ENCODE measurements around the gene MAP7. TPM values are rescaled to one million over a fixed set of nuclear protein-coding genes. Genes with fewer than 3 reads are reported as not detected.

Gene MAP7
- total and polyA plus RNA-seq, 4 donors: 3.2 to 17.5 (median 8.3) TPM

DNA sequence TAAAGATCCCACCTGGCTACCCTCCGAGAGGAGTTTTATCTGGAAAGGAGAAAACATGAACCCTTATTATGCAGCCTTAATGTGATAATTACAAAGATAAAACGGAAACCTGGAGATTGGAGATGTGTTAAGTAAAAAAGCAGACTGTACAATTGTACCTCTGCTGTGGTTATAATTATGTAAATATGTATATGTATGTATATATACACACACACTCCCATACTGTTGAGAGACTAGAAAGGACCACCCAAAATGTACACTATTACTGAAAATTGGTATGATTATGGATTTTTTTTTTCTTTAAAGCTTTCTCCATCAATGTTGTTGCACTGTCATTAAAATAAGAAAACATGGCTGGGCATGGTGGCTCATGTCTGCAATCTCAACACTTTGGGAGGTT is 188.4 kb downstream of the MAP7 start:
- 89% methylated on average over 2 of the region's 2 CpGs for WGBS
- no peak for TF ChIP-seq EGR1 (IDR thresholded peaks at IDR 0.05; ENCODE audit: low read depth in 2 of 2)
- TF ChIP-seq FOXA2 (IDR thresholded peaks at IDR 0.05): no peak
- no peak for TF ChIP-seq GABPA (IDR thresholded peaks at IDR 0.05 in 1 of 2, conservative IDR thresholded peaks at IDR 0.05 in 1 of 2)
- TF ChIP-seq, protein P1, sequence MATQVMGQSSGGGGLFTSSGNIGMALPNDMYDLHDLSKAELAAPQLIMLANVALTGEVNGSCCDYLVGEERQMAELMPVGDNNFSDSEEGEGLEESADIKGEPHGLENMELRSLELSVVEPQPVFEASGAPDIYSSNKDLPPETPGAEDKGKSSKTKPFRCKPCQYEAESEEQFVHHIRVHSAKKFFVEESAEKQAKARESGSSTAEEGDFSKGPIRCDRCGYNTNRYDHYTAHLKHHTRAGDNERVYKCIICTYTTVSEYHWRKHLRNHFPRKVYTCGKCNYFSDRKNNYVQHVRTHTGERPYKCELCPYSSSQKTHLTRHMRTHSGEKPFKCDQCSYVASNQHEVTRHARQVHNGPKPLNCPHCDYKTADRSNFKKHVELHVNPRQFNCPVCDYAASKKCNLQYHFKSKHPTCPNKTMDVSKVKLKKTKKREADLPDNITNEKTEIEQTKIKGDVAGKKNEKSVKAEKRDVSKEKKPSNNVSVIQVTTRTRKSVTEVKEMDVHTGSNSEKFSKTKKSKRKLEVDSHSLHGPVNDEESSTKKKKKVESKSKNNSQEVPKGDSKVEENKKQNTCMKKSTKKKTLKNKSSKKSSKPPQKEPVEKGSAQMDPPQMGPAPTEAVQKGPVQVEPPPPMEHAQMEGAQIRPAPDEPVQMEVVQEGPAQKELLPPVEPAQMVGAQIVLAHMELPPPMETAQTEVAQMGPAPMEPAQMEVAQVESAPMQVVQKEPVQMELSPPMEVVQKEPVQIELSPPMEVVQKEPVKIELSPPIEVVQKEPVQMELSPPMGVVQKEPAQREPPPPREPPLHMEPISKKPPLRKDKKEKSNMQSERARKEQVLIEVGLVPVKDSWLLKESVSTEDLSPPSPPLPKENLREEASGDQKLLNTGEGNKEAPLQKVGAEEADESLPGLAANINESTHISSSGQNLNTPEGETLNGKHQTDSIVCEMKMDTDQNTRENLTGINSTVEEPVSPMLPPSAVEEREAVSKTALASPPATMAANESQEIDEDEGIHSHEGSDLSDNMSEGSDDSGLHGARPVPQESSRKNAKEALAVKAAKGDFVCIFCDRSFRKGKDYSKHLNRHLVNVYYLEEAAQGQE (IDR thresholded peaks at IDR 0.05): no peak
- no peak for TF ChIP-seq JUND (IDR thresholded peaks at IDR 0.05)
- TF ChIP-seq HNF4G (IDR thresholded peaks at IDR 0.05): no peak
- TF ChIP-seq SP1 (IDR thresholded peaks at IDR 0.05): no peak
- TF ChIP-seq, protein P2, sequence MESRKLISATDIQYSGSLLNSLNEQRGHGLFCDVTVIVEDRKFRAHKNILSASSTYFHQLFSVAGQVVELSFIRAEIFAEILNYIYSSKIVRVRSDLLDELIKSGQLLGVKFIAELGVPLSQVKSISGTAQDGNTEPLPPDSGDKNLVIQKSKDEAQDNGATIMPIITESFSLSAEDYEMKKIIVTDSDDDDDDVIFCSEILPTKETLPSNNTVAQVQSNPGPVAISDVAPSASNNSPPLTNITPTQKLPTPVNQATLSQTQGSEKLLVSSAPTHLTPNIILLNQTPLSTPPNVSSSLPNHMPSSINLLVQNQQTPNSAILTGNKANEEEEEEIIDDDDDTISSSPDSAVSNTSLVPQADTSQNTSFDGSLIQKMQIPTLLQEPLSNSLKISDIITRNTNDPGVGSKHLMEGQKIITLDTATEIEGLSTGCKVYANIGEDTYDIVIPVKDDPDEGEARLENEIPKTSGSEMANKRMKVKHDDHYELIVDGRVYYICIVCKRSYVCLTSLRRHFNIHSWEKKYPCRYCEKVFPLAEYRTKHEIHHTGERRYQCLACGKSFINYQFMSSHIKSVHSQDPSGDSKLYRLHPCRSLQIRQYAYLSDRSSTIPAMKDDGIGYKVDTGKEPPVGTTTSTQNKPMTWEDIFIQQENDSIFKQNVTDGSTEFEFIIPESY (IDR thresholded peaks at IDR 0.05): no peak
- TF ChIP-seq, protein P3, sequence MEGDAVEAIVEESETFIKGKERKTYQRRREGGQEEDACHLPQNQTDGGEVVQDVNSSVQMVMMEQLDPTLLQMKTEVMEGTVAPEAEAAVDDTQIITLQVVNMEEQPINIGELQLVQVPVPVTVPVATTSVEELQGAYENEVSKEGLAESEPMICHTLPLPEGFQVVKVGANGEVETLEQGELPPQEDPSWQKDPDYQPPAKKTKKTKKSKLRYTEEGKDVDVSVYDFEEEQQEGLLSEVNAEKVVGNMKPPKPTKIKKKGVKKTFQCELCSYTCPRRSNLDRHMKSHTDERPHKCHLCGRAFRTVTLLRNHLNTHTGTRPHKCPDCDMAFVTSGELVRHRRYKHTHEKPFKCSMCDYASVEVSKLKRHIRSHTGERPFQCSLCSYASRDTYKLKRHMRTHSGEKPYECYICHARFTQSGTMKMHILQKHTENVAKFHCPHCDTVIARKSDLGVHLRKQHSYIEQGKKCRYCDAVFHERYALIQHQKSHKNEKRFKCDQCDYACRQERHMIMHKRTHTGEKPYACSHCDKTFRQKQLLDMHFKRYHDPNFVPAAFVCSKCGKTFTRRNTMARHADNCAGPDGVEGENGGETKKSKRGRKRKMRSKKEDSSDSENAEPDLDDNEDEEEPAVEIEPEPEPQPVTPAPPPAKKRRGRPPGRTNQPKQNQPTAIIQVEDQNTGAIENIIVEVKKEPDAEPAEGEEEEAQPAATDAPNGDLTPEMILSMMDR (IDR thresholded peaks at IDR 0.05; ENCODE audit: low read depth, low read length, missing input control): no peak
- TF ChIP-seq FOXA1 (IDR thresholded peaks at IDR 0.05): no peak
- no peak for TF ChIP-seq TAF1 (conservative IDR thresholded peaks at IDR 0.05)
- TF ChIP-seq, protein P4, sequence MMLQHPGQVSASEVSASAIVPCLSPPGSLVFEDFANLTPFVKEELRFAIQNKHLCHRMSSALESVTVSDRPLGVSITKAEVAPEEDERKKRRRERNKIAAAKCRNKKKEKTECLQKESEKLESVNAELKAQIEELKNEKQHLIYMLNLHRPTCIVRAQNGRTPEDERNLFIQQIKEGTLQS (IDR thresholded peaks at IDR 0.05): no peak
- no peak for TF ChIP-seq NR2F2 (IDR thresholded peaks at IDR 0.05)

DNA sequence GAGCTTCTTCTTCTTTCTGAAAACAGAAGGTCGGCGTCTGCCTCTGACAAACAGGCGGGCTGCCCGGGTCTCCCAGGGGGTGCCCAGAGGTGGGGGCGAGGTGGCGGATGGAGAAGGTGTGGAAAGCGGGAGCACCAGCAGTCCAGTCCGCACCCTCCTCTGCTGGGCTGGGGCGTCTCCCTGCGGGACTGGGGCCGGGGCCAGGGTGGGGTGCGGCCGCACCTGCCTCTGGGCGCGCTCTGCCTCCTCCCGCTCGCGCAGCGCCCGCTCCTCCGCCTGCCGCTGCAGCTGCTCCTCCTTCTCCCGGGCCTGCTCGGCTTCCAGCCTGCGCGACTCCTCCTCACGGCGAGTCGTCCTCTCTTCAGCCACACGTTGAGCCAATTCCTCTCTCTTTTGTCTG is 189.4 kb downstream of the MAP7 start:
- Histone ChIP-seq H3K9ac (ENCODE audit: low read depth in 1 of 2, low read length in 2 of 2) (no peak overlapping the region), H3K9me3 (ENCODE audit: control insufficient read depth in 4 of 4, low read length in 3 of 4) (no peaks in the 10 kb centered on the region), H3K36me3 (ENCODE audit: control insufficient read depth in 4 of 4, insufficient read depth in 3 of 4, low read depth in 1 of 4, low read length in 3 of 4) (peaks cover 6 to 35% (median 19%) of the 10 kb centered on the region in 4 donors), H3K4me3 (ENCODE audit: low read depth in 1 of 3, low read length in 3 of 3) (no peak overlapping the region), H3K27ac (ENCODE audit: low read depth in 1 of 2, low read length in 2 of 2) (no peak overlapping the region), H3K27me3 (ENCODE audit: control insufficient read depth in 4 of 4, insufficient read depth in 4 of 4, low read length in 3 of 4) (no peaks in the 10 kb centered on the region), H3K4me1 (ENCODE audit: control insufficient read depth in 4 of 4, insufficient read depth in 4 of 4, low read length in 3 of 4) (no peaks in the 10 kb centered on the region)
- TF ChIP-seq TAF1 (conservative IDR thresholded peaks at IDR 0.05) (no peak), FOXA2 (IDR thresholded peaks at IDR 0.05) (no peak), HNF4G (IDR thresholded peaks at IDR 0.05) (no peak), SP1 (IDR thresholded peaks at IDR 0.05) (no peak), RAD21 (IDR thresholded peaks at IDR 0.05) (no peak), EGR1 (IDR thresholded peaks at IDR 0.05; ENCODE audit: low read depth in 2 of 2) (no peak), GABPA (IDR thresholded peaks at IDR 0.05 in 1 of 2, conservative IDR thresholded peaks at IDR 0.05 in 1 of 2) (no peak), HNF4A (conservative IDR thresholded peaks at IDR 0.05) (no peak)
- TF ChIP-seq, protein P5, sequence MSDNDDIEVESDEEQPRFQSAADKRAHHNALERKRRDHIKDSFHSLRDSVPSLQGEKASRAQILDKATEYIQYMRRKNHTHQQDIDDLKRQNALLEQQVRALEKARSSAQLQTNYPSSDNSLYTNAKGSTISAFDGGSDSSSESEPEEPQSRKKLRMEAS (IDR thresholded peaks at IDR 0.05): no peak
- TF ChIP-seq, protein P1 (IDR thresholded peaks at IDR 0.05): no peak
- WGBS: 95% methylated on average over 30 of the region's 30 CpGs
- no peak for DNase-seq (ENCODE audit: low spot score)

More for the DNA sequence above, 188.4 kb downstream of the MAP7 start:
- Histone ChIP-seq H3K27ac (ENCODE audit: low read depth in 1 of 2, low read length in 2 of 2) (no peak overlapping the region), H3K9ac (ENCODE audit: low read depth in 1 of 2, low read length in 2 of 2) (no peak overlapping the region), H3K9me3 (ENCODE audit: control insufficient read depth in 4 of 4, low read length in 3 of 4) (no peaks in the 10 kb centered on the region), H3K4me1 (ENCODE audit: control insufficient read depth in 4 of 4, insufficient read depth in 4 of 4, low read length in 3 of 4) (no peaks in the 10 kb centered on the region), H3K36me3 (ENCODE audit: control insufficient read depth in 4 of 4, insufficient read depth in 3 of 4, low read depth in 1 of 4, low read length in 3 of 4) (peaks cover 6 to 29% (median 19%) of the 10 kb centered on the region in 4 donors), H3K27me3 (ENCODE audit: control insufficient read depth in 4 of 4, insufficient read depth in 4 of 4, low read length in 3 of 4) (no peaks in the 10 kb centered on the region), H3K4me3 (ENCODE audit: low read depth in 1 of 3, low read length in 3 of 3) (no peak overlapping the region)
- no peak for DNase-seq (ENCODE audit: low spot score)
